K562 (cell line): ENCODE data around the gene PTPRM. TPM values are rescaled to one million over a fixed set of nuclear protein-coding genes. Genes with fewer than 3 reads are reported as not detected.

ENCODE experiments used
- ATAC-seq: fragments of 200-7000 bp; cut with Tn5 transposase; 3 replicates; pipeline ENCODE4 v1.9.1; 2020; ENCODE audit warnings: moderate library complexity
- BruUV-seq: library from RNA; stranded (reverse); fragments of 400-500 nt; replicated peaks from 2 replicates; lab custom pipeline; 2021; lab: Mats Ljungman, UMichigan
- CTCF ChIA-PET: fragments of 300-600 bp; formaldehyde crosslinking; extraction: SDS; loops from one replicate; lab custom pipeline; 2021; ENCODE audit warnings: low intra/inter-chr PET ratio; lab: Yijun Ruan, JAX
- POLR2A ChIA-PET: fragments of 300-600, 350-650 bp; sonication (Branson Sonifier 250); formaldehyde crosslinking; extraction: SDS; loops from one replicate; lab custom pipeline; 2021; ENCODE audit warnings: antibody characterized with exemption, inconsistent platforms; lab: Yijun Ruan, JAX
- DNase-seq, 4 experiments: peaks; one replicate each; pipeline versions ENCODE4 v3.0.0 to v3.0.0-alpha.2; 2011 to 2018; ENCODE audit warnings: low spot score in 3 of 4, mixed read lengths in 3 of 4; ENCODE audit errors: extremely low read depth in 1 of 4
- FAIRE-seq: peaks from 2 replicates; lab custom pipeline; 2011; peaks lifted over from hg19 to GRCh38; lab: Jason Lieb, UNC
- H2AFZ ChIP-seq: 2 replicates; pipeline ENCODE4 v1.6.0; 2011; ENCODE audit warnings: low read depth, low read length, control low read depth, inconsistent platforms
- H3K27ac ChIP-seq: fragments of 200-600 bp; 3 replicates; pipeline ENCODE4 v1.8.0; 2011; ENCODE audit warnings: low read depth, mild to moderate bottlenecking, control low read depth, inconsistent platforms, low read length, moderate library complexity, mixed read lengths; ENCODE audit errors: extremely low read depth
- H3K27me3 ChIP-seq, 2 experiments: fragments of 300-600 bp in 1 of 2; 2 replicates in 1 of 2; 3 replicates in 1 of 2; pipeline versions ENCODE4 v1.6.0 to v1.8.0; 2011; ENCODE audit warnings: inconsistent platforms in 2 of 2, low read length in 2 of 2, mild to moderate bottlenecking in 1 of 2, mixed read lengths in 1 of 2, moderate library complexity in 1 of 2; ENCODE audit not compliant: control insufficient read depth in 2 of 2, insufficient read depth in 2 of 2
- H3K36me3 ChIP-seq: fragments of 300-600 bp; 3 replicates; pipeline ENCODE4 v1.8.0; 2011; ENCODE audit warnings: mild to moderate bottlenecking, low read length, inconsistent platforms; ENCODE audit not compliant: control insufficient read depth, insufficient read depth
- H3K4me1 ChIP-seq, 2 experiments: fragments of 200-600 bp in 1 of 2; replicated peaks in 1 of 2; 2 replicates in 1 of 2; 3 replicates in 1 of 2; pipeline versions ENCODE4 v1.5.1 to v1.8.0; 2011; ENCODE audit warnings: inconsistent platforms in 2 of 2, low read length in 2 of 2, mild to moderate bottlenecking in 1 of 2, mixed read lengths in 1 of 2, moderate library complexity in 1 of 2; ENCODE audit not compliant: control insufficient read depth in 2 of 2, insufficient read depth in 2 of 2
- H3K4me2 ChIP-seq: 2 replicates; pipeline ENCODE4 v1.6.1; 2011; ENCODE audit warnings: low read length, control low read depth, inconsistent platforms, mixed read lengths; ENCODE audit not compliant: insufficient read depth
- H3K4me3 ChIP-seq: fragments of 200-600 bp; sonication (generic), shearing (Covaris generic); 2 replicates; pipeline ENCODE4 v1.5.1; 2016; ENCODE audit warnings: control low read depth, inconsistent platforms
- H3K79me2 ChIP-seq: fragments of 200-600 bp; 3 replicates; pipeline ENCODE4 v1.8.0; 2011; ENCODE audit warnings: low read length, inconsistent platforms; ENCODE audit not compliant: control insufficient read depth, insufficient read depth
- H3K9ac ChIP-seq, 2 experiments: 2 replicates each; pipeline versions ENCODE4 v1.6.0 to v1.6.1; 2011; ENCODE audit warnings: low read depth in 2 of 2, low read length in 2 of 2, control low read depth in 1 of 2, inconsistent platforms in 1 of 2, mild to moderate bottlenecking in 1 of 2, mixed read lengths in 1 of 2; ENCODE audit not compliant: insufficient read depth in 1 of 2
- H3K9me1 ChIP-seq: one replicate; pipeline ENCODE4 v1.6.0; 2011; ENCODE audit warnings: inconsistent platforms, mild to moderate bottlenecking, low read length, moderate library complexity; ENCODE audit not compliant: control insufficient read depth, insufficient read depth
- H3K9me3 ChIP-seq: replicated peaks from 2 replicates; pipeline ENCODE4 v1.5.1; 2011; ENCODE audit warnings: low read depth, low read length, inconsistent platforms; ENCODE audit not compliant: control insufficient read depth, insufficient read depth
- H4K20me1 ChIP-seq: replicated peaks from 2 replicates; pipeline ENCODE4 v1.6.1; 2011; ENCODE audit warnings: low read length, inconsistent platforms, mixed read lengths; ENCODE audit not compliant: control insufficient read depth, insufficient read depth
- BCOR ChIP-seq: fragments of 450-650 bp; IDR thresholded peaks from 2 replicates; pipeline ENCODE4 v1.6.1; 2016
- CREBBP ChIP-seq: IDR thresholded peaks from one replicate; pipeline ENCODE4 v1.6.1; 2012; ENCODE audit warnings: low read depth, mild to moderate bottlenecking, control low read depth, inconsistent platforms, low read length
- MAFF ChIP-seq: IDR thresholded peaks from 2 replicates; pipeline ENCODE4 v1.6.1; 2012; ENCODE audit warnings: low read length, improper control_type of control experiment
- PHTF2 ChIP-seq: fragments of 250-450 bp; sonication (Bioruptor Pico); IDR thresholded peaks from 2 replicates; pipeline ENCODE4 v1.5.0; 2021; ENCODE audit warnings: mild to moderate bottlenecking
- RAD51 ChIP-seq: fragments of 450-650 bp; IDR thresholded peaks from 2 replicates; pipeline ENCODE4 v1.7.1; 2016; ENCODE audit warnings: low read depth, mild to moderate bottlenecking, borderline replicate concordance
- SIN3A ChIP-seq, 2 experiments: fragments of 150-350 bp in 1 of 2; IDR thresholded peaks; 2 replicates each; pipeline ENCODE4 v1.6.1; 2011 to 2016; ENCODE audit warnings: borderline replicate concordance in 2 of 2, low read depth in 2 of 2, low read length in 2 of 2, mild to moderate bottlenecking in 2 of 2, moderate library complexity in 2 of 2; ENCODE audit not compliant: control insufficient read depth in 1 of 2
- SMARCA4 ChIP-seq: fragments of 450-650 bp; IDR thresholded peaks from 2 replicates; pipeline ENCODE4 v1.6.1; 2016
- UBTF ChIP-seq, 2 experiments: IDR thresholded peaks; 2 replicates each; pipeline ENCODE4 v1.6.1; 2012; ENCODE audit warnings: improper control_type of control experiment in 2 of 2, low read depth in 2 of 2, low read length in 2 of 2, borderline replicate concordance in 1 of 2
- ZFPM2 ChIP-seq: fragments of 250-450 bp; sonication (Bioruptor Pico); IDR thresholded peaks from 2 replicates; pipeline ENCODE4 v1.5.1; 2022; ENCODE audit warnings: mild to moderate bottlenecking
- ZNF274 ChIP-seq: IDR thresholded peaks from 2 replicates; pipeline ENCODE4 v1.6.1; 2011; ENCODE audit warnings: low read depth, mild to moderate bottlenecking, low read length, moderate library complexity, borderline replicate concordance
- ZNF282 ChIP-seq: sonication (generic); formaldehyde crosslinking; IDR thresholded peaks from 2 replicates; pipeline ENCODE4 v1.8.1; 2023; ENCODE audit warnings: missing genetic modification reagents
- WGBS: fragments of 100-300 bp; shearing (Covaris generic); methylation state at CpG from one replicate; pipeline ENCODE4 v1.1.6; 2016; ENCODE audit warnings: low coverage, mixed read lengths; ENCODE audit not compliant: insufficient coverage; ENCODE audit errors: missing lambda C conversion rate; 5-methylcytosine and 5-hydroxymethylcytosine counted together
- in situ Hi-C: fragments of 300-500 bp; cut with MboI; formaldehyde crosslinking; loops from 4 replicates; pipeline ENCODE4 v1.15.0; 2018; ENCODE audit warnings: inconsistent platforms, mixed read lengths
- intact Hi-C: fragments of 100-400 bp; cut with micrococcal nuclease; formaldehyde crosslinking; loops from 2 replicates; pipeline ENCODE4 v1.14.2; 2022
- polyA plus RNA-seq, 8 experiments: library from polyadenylated mRNA; depleted of rRNA in 4 of 8; stranded (reverse) in 5 of 8; unstranded in 3 of 8; fragments of >200 nt; fragmentation: Nextera tagmentation in 2 of 8; fragmentation: Illumina TruSeq in 1 of 8; extraction: Ambion mirVana in 2 of 8; extraction: Trizol in 1 of 8; gene quantifications; 2 replicates each; pipeline versions ENCODE4 v1.2.1 to v1.2.3, GENCODE V29; 2011 to 2014; ENCODE audit warnings: inconsistent platforms in 1 of 8, missing spikeins in 1 of 8
- total RNA-seq, 7 experiments: library from RNA; depleted of rRNA in 6 of 7; stranded (reverse); fragments of >200 nt in 6 of 7; fragmentation: Illumina TruSeq in 2 of 7; extraction: Trizol in 2 of 7; gene quantifications; 2 replicates each; pipeline versions ENCODE4 v1.2.1 to v1.2.3, GENCODE V29; 2011 to 2021; ENCODE audit warnings: low replicate concordance in 1 of 7

Gene PTPRM
- total and polyA plus RNA-seq, 9 of the 15 experiments (the other 6 are each of a cell fraction or from before 2014, with no cell fraction given) = 0.03 to 0.16 (median 0.08) TPM; not detected in 3

GRCh38 chr18:8229787-8230186 is 662.7 kb downstream of the PTPRM start:
- no peaks in the 10 kb centered on the region for H3K9me3 ChIP-seq
- in situ Hi-C loops (no loop called here), intact Hi-C loops (no loop called here)
- TF ChIP-seq ZFPM2 (no peak), MAFF (no peak), SMARCA4 (no peak), RAD51 (no peak), ZNF282 (CRISPR knock-in tag) (no peak), BCOR (no peak), SIN3A (IDR thresholded peaks at IDR 0.05; ENCODE audit: borderline replicate concordance in 2 of 2, control insufficient read depth in 1 of 2, low read depth in 2 of 2, low read length in 2 of 2) (no peak), PHTF2 (CRISPR knock-in tag) (no peak), CREBBP (no peak), UBTF (IDR thresholded peaks at IDR 0.05; ENCODE audit: borderline replicate concordance in 1 of 2, low read depth in 2 of 2, low read length in 2 of 2) (no peak), ZNF274 (no peak)
- TF ChIP-seq, all 486 proteins: peak for 0
- no peak for FAIRE-seq
- 1% methylated on average over 3 of the region's 3 CpGs for WGBS
- no peak for DNase-seq
- Histone ChIP-seq H3K4me3 (no peak overlapping the region), H3K4me2 (no peak overlapping the region), H3K9ac (no peak overlapping the region), H3K36me3 (no peaks in the 10 kb centered on the region), H4K20me1 (no peaks in the 10 kb centered on the region), H3K27me3 (no peaks in the 10 kb centered on the region), H3K4me1 (no peaks in the 10 kb centered on the region), H2AFZ (no peak overlapping the region), H3K79me2 (no peaks in the 10 kb centered on the region), H3K9me1 (no peaks in the 10 kb centered on the region), H3K27ac (no peak overlapping the region)
- BruUV-seq = no TSS peak
- ATAC-seq = no peak
- ChIA-PET CTCF (no interaction called here), POLR2A (no interaction called here)
